GM12872 (cell line): ENCODE data around the gene MEGF6.

Source experiments
- CTCF ChIP-seq: IDR thresholded peaks from 3 replicates; pipeline ENCODE4 v1.5.1; 2011; ENCODE audit warnings: low read depth, mild to moderate bottlenecking, low read length, moderate library complexity; ENCODE audit not compliant: insufficient read depth

The MEGF6 gene

GRCh38 chr1:3529099-3529729 is 82.1 kb downstream of the MEGF6 start:
- no peak for TF ChIP-seq CTCF

DNA sequence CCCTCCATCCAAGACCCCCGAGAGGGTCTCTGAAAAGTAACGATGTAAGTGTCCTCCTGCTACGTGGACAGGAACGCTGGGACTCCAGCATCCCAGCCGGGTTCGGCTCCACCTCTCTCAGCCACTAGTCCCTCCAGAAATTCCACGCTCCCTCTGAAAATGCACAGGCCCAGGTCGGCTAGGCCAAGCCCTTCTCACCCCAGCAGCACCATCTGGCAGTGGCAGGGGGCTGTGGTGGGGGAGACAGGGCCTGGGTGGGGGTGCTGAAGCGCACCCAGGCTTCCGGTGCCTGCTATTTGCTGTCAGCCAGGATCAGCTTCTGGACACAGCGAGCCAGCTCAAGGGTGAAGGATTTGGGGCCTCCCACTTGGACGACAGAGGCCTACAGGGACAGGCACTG is 83.5 kb downstream of the MEGF6 start:
- no peak for TF ChIP-seq CTCF

GRCh38 chr1:3525551-3526482 is 85.5 kb downstream of the MEGF6 start:
- TF ChIP-seq CTCF = no peak

- no peak for TF ChIP-seq CTCF
Measured at GRCh38 chr1:3524556-3525203, 86.6 kb downstream of the MEGF6 start.

DNA sequence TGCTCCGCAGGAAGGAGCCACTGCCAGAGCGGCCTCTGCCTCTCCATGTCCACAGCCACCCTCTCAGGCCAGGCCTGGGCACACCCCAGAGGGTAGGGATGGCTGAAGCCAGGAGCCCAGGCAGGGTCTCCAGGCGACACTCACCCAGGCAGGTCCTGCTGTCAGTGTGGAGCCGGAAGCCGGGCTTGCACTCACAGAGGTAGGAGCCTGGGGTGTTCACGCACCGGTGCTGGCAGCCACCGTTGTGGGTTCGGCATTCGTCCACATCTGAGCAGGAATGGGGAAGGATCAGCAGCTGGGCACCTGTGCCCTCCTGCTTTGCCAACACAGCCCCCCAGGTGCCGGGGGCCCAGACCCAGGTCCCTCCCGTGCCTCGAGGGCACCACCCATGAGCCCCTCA is 87.3 kb downstream of the MEGF6 start:
- TF ChIP-seq CTCF = no peak

- no peak for TF ChIP-seq CTCF
Measured at GRCh38 chr1:3522564-3523265, 88.6 kb downstream of the MEGF6 start.

DNA sequence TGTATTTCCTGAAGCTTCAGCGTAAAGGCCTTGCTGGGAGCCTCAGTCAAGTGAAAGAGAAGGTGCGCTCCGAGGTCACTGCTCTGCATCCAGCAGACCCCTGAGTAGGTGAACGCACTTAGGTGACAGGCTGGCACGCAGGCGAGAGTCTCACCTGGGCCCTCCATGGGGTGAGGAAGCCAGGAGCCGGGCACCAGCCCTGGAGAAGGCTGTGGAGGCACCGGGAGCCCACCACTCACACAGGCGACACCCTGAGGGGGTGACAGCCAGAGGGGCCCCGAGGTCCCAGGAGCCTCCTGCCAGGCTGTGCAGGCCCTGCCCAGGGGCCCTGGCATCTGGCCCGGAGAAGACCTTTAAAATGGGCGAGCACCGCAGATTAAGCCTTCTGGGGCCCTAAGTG is 89.2 kb downstream of the MEGF6 start:
- TF ChIP-seq CTCF = no peak
